D721Med (cell line): Measurements from ENCODE around the gene LYSMD2.

Source experiments
- DNase-seq: peaks from one replicate; pipeline ENCODE4 v3.0.0; 2011; ENCODE audit warnings: low spot score; ENCODE audit not compliant: insufficient read length
- FAIRE-seq: peaks from 2 replicates; lab custom pipeline; 2011; peaks lifted over from hg19 to GRCh38; lab: Jason Lieb, UNC
- CTCF ChIP-seq: IDR thresholded peaks from 2 replicates; pipeline ENCODE4 v1.5.1; 2012; ENCODE audit warnings: mild to moderate bottlenecking, control low read depth; ENCODE audit not compliant: insufficient read depth; ENCODE audit errors: missing control alignments

The LYSMD2 gene

GRCh38 chr15:51775967-51776816 lies 38.7 kb upstream of the LYSMD2 start:
- peak; percentile 83 for TF ChIP-seq CTCF
- DNase-seq = no peak
- peak; percentile 60 for FAIRE-seq

GRCh38 chr15:51774916-51775315 lies 37.5 kb upstream of the LYSMD2 start:
- no peak for TF ChIP-seq CTCF
- no peak for DNase-seq

GRCh38 chr15:51771773-51772172 lies 34.3 kb upstream of the LYSMD2 start:
- no peak for FAIRE-seq
- no peak for TF ChIP-seq CTCF
- no peak for DNase-seq

More at GRCh38 chr15:51774916-51775315, 37.5 kb upstream of the LYSMD2 start:
- FAIRE-seq = no peak

GRCh38 chr15:51770902-51771301 lies 33.4 kb upstream of the LYSMD2 start:
- no peak for DNase-seq
- no peak for FAIRE-seq
- no peak for TF ChIP-seq CTCF

GRCh38 chr15:51768018-51768417 lies 30.6 kb upstream of the LYSMD2 start:
- no peak for TF ChIP-seq CTCF
- FAIRE-seq (no peak), DNase-seq (no peak)

- TF ChIP-seq CTCF = no peak
- no peak for DNase-seq
- no peak for FAIRE-seq
These were observed 28.9 kb upstream of the LYSMD2 start for GRCh38 chr15:51766341-51766740.

- no peak for FAIRE-seq
- no peak for DNase-seq
- TF ChIP-seq CTCF = no peak
These were observed 28.3 kb upstream of the LYSMD2 start for GRCh38 chr15:51765751-51766150.
